ENCODE results near the gene SEMA5B. TPM values are rescaled to one million over a fixed set of nuclear protein-coding genes. Genes with fewer than 3 reads are reported as not detected.

The SEMA5B gene
- total RNA-seq, 1 donor from 2014 or later: 12.8 TPM

GRCh38 chr3:122979211-122979610 lies 48.4 kb downstream of the SEMA5B start:
- Mint-ChIP-seq H3K36me3 (no peaks in the 10 kb centered on the region), H3K27ac (no peak overlapping the region), H3K9me3 (no peaks in the 10 kb centered on the region), H3K27me3 (peaks cover 27% of the 10 kb centered on the region), H3K4me3 (no peak overlapping the region), H3K4me1 (ENCODE audit: unreplicated experiment) (peaks cover 46% of the 10 kb centered on the region)
- DNase-seq (ENCODE audit: extremely low spot score, unreplicated experiment): no peak
- no peak for TF ChIP-seq CTCF (conservative IDR thresholded peaks at IDR 0.05)

DNA sequence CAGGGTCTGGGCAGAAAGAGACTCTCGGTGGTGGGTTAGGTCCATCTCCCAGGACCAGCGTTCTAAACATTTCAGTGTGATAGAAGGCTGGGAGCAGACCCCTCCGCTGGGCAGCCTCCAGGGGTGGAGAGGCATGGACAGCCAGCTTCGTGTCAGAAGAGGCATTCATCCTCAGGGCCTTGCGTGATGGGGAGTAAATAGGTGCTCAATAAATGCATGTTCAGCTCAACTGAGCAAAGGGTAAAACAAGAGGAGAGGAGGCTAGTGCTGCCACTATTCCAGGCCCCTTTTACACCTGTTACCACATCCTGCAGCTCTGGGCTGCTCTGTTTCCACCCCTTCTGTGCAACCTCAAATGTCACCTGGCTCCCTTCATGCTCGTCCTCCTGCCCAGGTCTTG lies 49.0 kb downstream of the SEMA5B start:
- H3K27me3 Mint-ChIP-seq: peaks cover 27% of the 10 kb centered on the region
- H3K36me3 Mint-ChIP-seq: no peaks in the 10 kb centered on the region
- H3K27ac Mint-ChIP-seq: no peak overlapping the region
- no peak overlapping the region for H3K4me3 Mint-ChIP-seq
- no peak for DNase-seq (ENCODE audit: extremely low spot score, unreplicated experiment)
- TF ChIP-seq CTCF (conservative IDR thresholded peaks at IDR 0.05): no peak
- H3K4me1 Mint-ChIP-seq (ENCODE audit: unreplicated experiment): peaks cover 46% of the 10 kb centered on the region
- H3K9me3 Mint-ChIP-seq: no peaks in the 10 kb centered on the region

- Mint-ChIP-seq H3K36me3 (no peaks in the 10 kb centered on the region), H3K4me3 (no peak overlapping the region), H3K4me1 (ENCODE audit: unreplicated experiment) (peaks cover 45% of the 10 kb centered on the region), H3K27ac (peak overlapping the region; percentile 19), H3K27me3 (peaks cover 31% of the 10 kb centered on the region), H3K9me3 (no peaks in the 10 kb centered on the region)
- no peak for DNase-seq (ENCODE audit: extremely low spot score, unreplicated experiment)
- no peak for TF ChIP-seq CTCF (conservative IDR thresholded peaks at IDR 0.05)
Measured at GRCh38 chr3:122977746-122978466, 49.7 kb downstream of the SEMA5B start.

DNA sequence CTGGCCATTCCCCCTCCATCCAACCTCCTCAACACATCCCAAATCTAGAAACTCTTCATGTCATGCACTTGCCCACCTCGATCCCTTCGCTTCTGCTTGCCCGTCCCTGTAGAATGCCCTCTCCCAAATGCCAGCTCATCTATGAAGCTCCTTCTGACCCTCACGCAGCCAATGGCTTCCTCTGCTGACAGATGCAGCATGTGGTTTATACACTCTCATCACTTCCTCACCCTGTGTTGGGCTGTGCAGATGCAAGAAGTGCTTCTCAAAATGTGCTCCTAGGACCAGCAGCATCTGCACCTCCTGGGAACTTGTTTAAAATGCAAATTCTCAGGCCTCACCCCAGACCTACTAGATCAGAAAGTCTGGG lies 51.7 kb downstream of the SEMA5B start:
- no peak overlapping the region for H3K4me3 Mint-ChIP-seq
- H3K36me3 Mint-ChIP-seq: no peaks in the 10 kb centered on the region
- TF ChIP-seq CTCF (conservative IDR thresholded peaks at IDR 0.05): no peak
- peaks cover 29% of the 10 kb centered on the region for H3K27me3 Mint-ChIP-seq
- no peak overlapping the region for H3K27ac Mint-ChIP-seq
- no peaks in the 10 kb centered on the region for H3K9me3 Mint-ChIP-seq
- DNase-seq (ENCODE audit: extremely low spot score, unreplicated experiment): no peak
- H3K4me1 Mint-ChIP-seq (ENCODE audit: unreplicated experiment): peaks cover 38% of the 10 kb centered on the region

DNA sequence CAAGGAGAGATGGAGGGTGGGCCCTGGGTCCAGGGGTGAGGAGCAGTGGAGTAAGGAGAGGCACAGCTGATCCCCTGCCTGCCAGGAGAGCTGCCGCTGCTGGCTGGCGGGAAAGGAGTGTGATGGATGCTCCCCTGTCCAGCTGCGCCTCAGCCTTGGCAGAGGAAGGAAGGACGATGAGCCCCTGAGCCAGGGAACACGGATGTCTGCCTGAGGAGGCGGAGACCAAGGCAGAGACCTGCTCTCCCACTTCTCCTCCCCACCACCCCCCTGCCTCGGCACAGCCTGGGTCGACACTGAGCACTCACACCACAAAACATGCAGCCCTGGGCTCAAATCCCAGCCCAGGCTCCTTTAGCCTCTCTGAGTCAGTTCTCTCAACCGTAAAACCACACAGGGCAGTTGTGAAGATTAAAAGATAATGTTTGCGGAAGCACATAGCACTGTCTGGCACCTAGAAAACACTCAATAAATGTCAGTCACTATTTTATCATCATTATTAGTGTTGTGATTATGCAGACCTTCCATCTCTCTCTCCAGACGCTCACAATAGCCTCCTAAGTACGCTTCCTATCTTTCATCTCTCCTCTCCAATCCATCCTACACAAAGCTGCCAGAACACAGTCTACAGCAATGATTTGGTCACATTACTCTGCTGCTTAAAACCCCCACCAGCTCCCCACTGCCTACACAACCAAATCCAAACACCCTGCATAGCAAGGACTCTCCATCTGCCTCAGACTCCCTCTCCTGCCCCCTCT lies 52.2 kb downstream of the SEMA5B start:
- peak overlapping the region; percentile 0 for H3K4me3 Mint-ChIP-seq
- peaks cover 32% of the 10 kb centered on the region for H3K27me3 Mint-ChIP-seq
- no peaks in the 10 kb centered on the region for H3K9me3 Mint-ChIP-seq
- DNase-seq (ENCODE audit: extremely low spot score, unreplicated experiment): no peak
- H3K4me1 Mint-ChIP-seq (ENCODE audit: unreplicated experiment): peaks cover 38% of the 10 kb centered on the region
- H3K27ac Mint-ChIP-seq: no peak overlapping the region
- H3K36me3 Mint-ChIP-seq: no peaks in the 10 kb centered on the region
- TF ChIP-seq CTCF (conservative IDR thresholded peaks at IDR 0.05): no peak

Measured in type B pancreatic cell (in vitro differentiated cells).